Pancreas (tissue), 10 donors: Measurements from ENCODE around the gene C5orf63. TPM values are rescaled to one million over a fixed set of nuclear protein-coding genes. Genes with fewer than 3 reads are reported as not detected.
"Not testable (repeated sequence)": the region's sequence is repeated elsewhere in the genome, so short reads cannot be mapped to it uniquely, and the experiment has no call there.

ENCODE experiments used
- ATAC-seq, 4 donors: fragments of 200-7000 bp; cut with Tn5 transposase; one replicate each; pipeline versions ENCODE4 v1.8.0 to v1.9.1; 2020; ENCODE audit warnings: mild to moderate bottlenecking in 4 of 4, moderate library complexity in 4 of 4
- DNase-seq, 6 donors: peaks; one replicate each; pipeline ENCODE4 v3.0.0-alpha.2; 2020
- FAIRE-seq: peaks from 2 replicates; lab custom pipeline; 2012; peaks lifted over from hg19 to GRCh38; lab: Jason Lieb, UNC
- H3K27ac ChIP-seq, 4 donors: fragments of 200-600 bp; sonication (generic); 1 replicate in 3 of 4; 2 replicates in 1 of 4; pipeline versions ENCODE4 v1.5.0 to v1.8.0; 2020
- H3K27me3 ChIP-seq, 4 donors: fragments of 200-600 bp; one replicate each; pipeline ENCODE4 v1.8.0; 2021
- H3K36me3 ChIP-seq, 3 donors: fragments of 200-600 bp; sonication (generic) in 1 of 3; one replicate each; pipeline versions ENCODE4 v1.5.0 to v1.8.0; 2020 to 2021
- H3K4me1 ChIP-seq, 3 donors: fragments of 200-600 bp; one replicate each; pipeline ENCODE4 v1.8.0; 2021
- H3K4me3 ChIP-seq, 4 donors: fragments of 200-600 bp; sonication (generic) in 2 of 4; one replicate each; pipeline versions ENCODE4 v1.5.0 to v1.8.0; 2020 to 2021
- H3K9me3 ChIP-seq, 4 donors: fragments of 200-600 bp; one replicate each; pipeline ENCODE4 v1.8.0; 2021
- CTCF ChIP-seq, 4 donors: fragments of 200-600 bp; sonication (generic) in 3 of 4; IDR thresholded peaks; one replicate each; pipeline versions ENCODE4 v1.5.0 to v1.8.0; 2021; ENCODE audit warnings: antibody characterized with exemption in 4 of 4
- WGBS, 2 donors: extraction: QIAGEN DNeasy Blood & Tissue Kit; methylation state at CpG; one replicate each; pipeline ENCODE4 v1.1.7; 2013; 5-methylcytosine and 5-hydroxymethylcytosine counted together
- intact Hi-C, 3 donors: fragments of 100-400 bp; cut with DNase I; formaldehyde crosslinking; loops; one replicate each; pipeline versions ENCODE4 v1.11.1 to v1.14.2; 2022
- polyA plus RNA-seq, 2 donors: library from polyadenylated mRNA; stranded (reverse); fragments of 200-250 nt; gene quantifications; one replicate each; pipeline ENCODE4 v1.2.3, GENCODE V29; 2013
- total RNA-seq, 6 donors: library from RNA; stranded (reverse); fragmentation: NEBNext Ultra II Directional in 4 of 6; extraction: Animal tissue kit (Norgen Biotek cat#: 25700) in 4 of 6; gene quantifications; one replicate each; pipeline versions ENCODE4 v1.2.1 to v1.2.4, GENCODE V29; 2021 to 2023
- donor health status: healthy with polysubstance abuse.
- donor health status: DM: no; HTN: no; CAD: no; lungs with moderate emphysema.
- donor health status: DM: no; HTN: no; CAD: no.
- donor health status: control.
- donor health status: control.
- donor health status: Bipolar disorder and iron deficiency.
- donor health status: DM: yes; HTN: yes; CAD: no.
- donor health status: DM: no; HTN: no; CAD: no.
- donor health status: DM: no; HTN: no; CAD: no.
- donor health status: DM: yes; HTN: yes; CAD: no.

The C5orf63 gene
- total and polyA plus RNA-seq, 8 donors = 1.6 to 8.8 (median 3.5) TPM

GRCh38 chr5:127026166-127026565 lies 47.1 kb downstream of the C5orf63 start:
- no peak for DNase-seq
- H3K4me3 ChIP-seq = no peak overlapping the region
- no peak overlapping the region for H3K27ac ChIP-seq
- peaks cover 0 to 10% (median 4%) of the 10 kb centered on the region in 3 donors for H3K4me1 ChIP-seq
- no peak for ATAC-seq
- WGBS, 2 donors = 81 to 87% methylated on average over 2 of the region's 2 CpGs
- FAIRE-seq = no peak
- no peaks in the 10 kb centered on the region for H3K27me3 ChIP-seq
- H3K36me3 ChIP-seq = no peaks in the 10 kb centered on the region
- no peaks in the 10 kb centered on the region for H3K9me3 ChIP-seq
- intact Hi-C loops = no loop called here
- no peak for TF ChIP-seq CTCF (IDR thresholded peaks at IDR 0.05)

- intact Hi-C loops = no loop called here
- FAIRE-seq (no peak), DNase-seq (no peak), ATAC-seq (no peak)
- Histone ChIP-seq H3K4me3 (no peak overlapping the region), H3K36me3 (no peaks in the 10 kb centered on the region), H3K27ac (no peak overlapping the region), H3K4me1 (peaks cover 0 to 10% (median 4%) of the 10 kb centered on the region in 3 donors), H3K27me3 (no peaks in the 10 kb centered on the region), H3K9me3 (no peaks in the 10 kb centered on the region)
- TF ChIP-seq CTCF (IDR thresholded peaks at IDR 0.05) = no peak
- whole genome bisulfite sequencing, 2 donors = 67 to 78% methylated on average over 1 of the region's 1 CpG
These were observed 47.8 kb downstream of the C5orf63 start for GRCh38 chr5:127025467-127025866.

GRCh38 chr5:127024821-127025220 lies 48.5 kb downstream of the C5orf63 start:
- no peak overlapping the region for H3K4me3 ChIP-seq
- intact Hi-C loops = no loop called here

GRCh38 chr5:127023552-127024191 lies 49.6 kb downstream of the C5orf63 start:
- DNase-seq, ATAC-seq, intact Hi-C loops, H3K4me3 ChIP-seq, H3K27me3 ChIP-seq, H3K27ac ChIP-seq, H3K9me3 ChIP-seq, H3K36me3 ChIP-seq, FAIRE-seq: not testable (repeated sequence)
- 90 to 95% methylated on average over 7 of the region's 7 CpGs for WGBS, 2 donors
- H3K4me1 ChIP-seq = peaks cover 0 to 10% (median 4%) of the 10 kb centered on the region in 3 donors

More at GRCh38 chr5:127024821-127025220, 48.5 kb downstream of the C5orf63 start:
- Histone ChIP-seq H3K9me3 (no peaks in the 10 kb centered on the region), H3K27ac (no peak overlapping the region), H3K36me3 (no peaks in the 10 kb centered on the region), H3K27me3 (no peaks in the 10 kb centered on the region), H3K4me1 (peaks cover 0 to 10% (median 4%) of the 10 kb centered on the region in 3 donors)
- DNase-seq (no peak), ATAC-seq (no peak), FAIRE-seq (no peak)
- TF ChIP-seq CTCF (IDR thresholded peaks at IDR 0.05) = no peak
- 60 to 63% methylated on average over 4 of the region's 4 CpGs for WGBS, 2 donors

GRCh38 chr5:127022846-127023245 lies 50.5 kb downstream of the C5orf63 start:
- intact Hi-C loops = no loop called here
- WGBS, 2 donors = 73 to 86% methylated on average over 3 of the region's 3 CpGs
- no peak overlapping the region for H3K27ac ChIP-seq
- FAIRE-seq (no peak), DNase-seq (no peak), ATAC-seq (no peak)
- no peak overlapping the region for H3K4me3 ChIP-seq
- no peaks in the 10 kb centered on the region for H3K27me3 ChIP-seq
- no peaks in the 10 kb centered on the region for H3K36me3 ChIP-seq
- no peaks in the 10 kb centered on the region for H3K9me3 ChIP-seq
- no peak for TF ChIP-seq CTCF (IDR thresholded peaks at IDR 0.05)
- H3K4me1 ChIP-seq = peaks cover 0 to 10% (median 0%) of the 10 kb centered on the region in 3 donors
